Medulla oblongata (tissue), 1 donor: Measurements from ENCODE around the gene WDR46.

Experiments used
- DNase-seq: peaks from one replicate; pipeline ENCODE4 v3.0.0-alpha.2; 2015; ENCODE audit errors: extremely low spot score

Gene WDR46

GRCh38 chr6:33288921-33289783 lies at the start of gene WDR46, which contains the start of gene PFDN6:
Gene WDR46, minus strand, starts transcription at chr6:33289239. Its CDS starts 69 bp downstream, at chr6:33289170.
Gene PFDN6, plus strand, starts transcription at chr6:33289601. Its CDS starts 256 bp downstream, at chr6:33289857.
- DNase-seq = peak; percentile 99

- no peak for DNase-seq
Observed at GRCh38 chr6:33336495-33336894, 47.5 kb upstream of the WDR46 start.

- DNase-seq = no peak
Observed at GRCh38 chr6:33335916-33336315, 46.9 kb upstream of the WDR46 start.

- DNase-seq = no peak
Observed at GRCh38 chr6:33333666-33334065, 44.6 kb upstream of the WDR46 start.

- no peak for DNase-seq
Observed at GRCh38 chr6:33330736-33331135, 41.7 kb upstream of the WDR46 start.

- DNase-seq = no peak
Observed at GRCh38 chr6:33329058-33329457, 40.0 kb upstream of the WDR46 start.

GRCh38 chr6:33324125-33324524 lies 35.1 kb upstream of the WDR46 start:
- DNase-seq = peak; percentile 26

GRCh38 chr6:33323623-33323948 lies 34.5 kb upstream of the WDR46 start:
- no peak for DNase-seq

GRCh38 chr6:33321227-33321626 lies 32.2 kb upstream of the WDR46 start:
- DNase-seq = no peak

GRCh38 chr6:33320315-33321181 lies 31.5 kb upstream of the WDR46 start:
- no peak for DNase-seq

GRCh38 chr6:33319939-33320314 lies 30.9 kb upstream of the WDR46 start:
- no peak for DNase-seq

- no peak for DNase-seq
Observed at GRCh38 chr6:33318426-33319073, 29.5 kb upstream of the WDR46 start.

GRCh38 chr6:33317669-33318425 lies 28.8 kb upstream of the WDR46 start, which contains the start of gene ZBTB22:
Gene ZBTB22, minus strand, starts transcription at chr6:33317744. Its CDS starts 828 bp downstream, at chr6:33316916.
- DNase-seq = peak; percentile 98

- DNase-seq = peak; percentile 30
Observed at GRCh38 chr6:33317419-33317668, 28.3 kb upstream of the WDR46 start.

- DNase-seq = peak; percentile 21
Observed at GRCh38 chr6:33316603-33317418, 27.8 kb upstream of the WDR46 start.

GRCh38 chr6:33315793-33316602 lies 27.0 kb upstream of the WDR46 start:
- no peak for DNase-seq

- no peak for DNase-seq
Observed at GRCh38 chr6:33314943-33315792, 26.1 kb upstream of the WDR46 start.

GRCh38 chr6:33314515-33314942 lies 25.5 kb upstream of the WDR46 start:
- peak; percentile 67 for DNase-seq
